Neural progenitor cell (in vitro differentiated cells): ENCODE results near the gene NPHP4. TPM values are rescaled to one million over a fixed set of nuclear protein-coding genes. Genes with fewer than 3 reads are reported as not detected.

Experiments used
- DNase-seq: peaks from one replicate; pipeline ENCODE4 v3.0.0-alpha.2; 2016; ENCODE audit warnings: low spot score
- H2AFZ ChIP-seq: fragments of 200-600 bp; sonication (generic); replicated peaks from 2 replicates; pipeline ENCODE4 v1.6.1; 2016; ENCODE audit warnings: antibody characterized with exemption
- H3F3A ChIP-seq: fragments of 200-600 bp; sonication (generic); 2 replicates; pipeline ENCODE4 v1.6.1; 2016; ENCODE audit warnings: antibody characterized with exemption, low read depth
- H3K27ac ChIP-seq: fragments of 200-600 bp; sonication (generic); 2 replicates; pipeline ENCODE4 v1.5.1; 2016; ENCODE audit warnings: mild to moderate bottlenecking
- H3K27me3 ChIP-seq: fragments of 200-600 bp; sonication (generic); 2 replicates; pipeline ENCODE4 v1.6.1; 2016; ENCODE audit warnings: mild to moderate bottlenecking, moderate library complexity
- H3K36me3 ChIP-seq: fragments of 200-600 bp; sonication (generic); 2 replicates; pipeline ENCODE4 v1.5.1; 2016
- H3K4me1 ChIP-seq: fragments of 200-600 bp; sonication (generic); 2 replicates; pipeline ENCODE4 v1.6.1; 2016; ENCODE audit warnings: mixed run types
- H3K4me2 ChIP-seq: fragments of 200-600 bp; sonication (generic); 2 replicates; pipeline ENCODE4 v1.6.1; 2016
- H3K4me3 ChIP-seq: fragments of 200-600 bp; sonication (generic); 2 replicates; pipeline ENCODE4 v1.5.1; 2016
- H3K79me2 ChIP-seq: fragments of 200-600 bp; sonication (generic); 2 replicates; pipeline ENCODE4 v1.6.1; 2016; ENCODE audit warnings: low read depth
- H3K9ac ChIP-seq: fragments of 200-600 bp; sonication (generic); 2 replicates; pipeline ENCODE4 v1.6.1; 2016
- H3K9me3 ChIP-seq: fragments of 200-600 bp; sonication (generic); 2 replicates; pipeline ENCODE4 v1.5.1; 2016; ENCODE audit warnings: low read depth
- H4K20me1 ChIP-seq: fragments of 200-600 bp; sonication (generic); 2 replicates; pipeline ENCODE4 v1.6.1; 2016; ENCODE audit warnings: low read depth
- H3K27ac Mint-ChIP-seq: 3 replicates; pipeline ENCODE4 v1.8.0; 2021; ENCODE audit warnings: mixed read lengths
- H3K27me3 Mint-ChIP-seq: 2 replicates; pipeline ENCODE4 v1.8.0; 2022; ENCODE audit warnings: low read depth, mild to moderate bottlenecking, inconsistent platforms, moderate library complexity, mixed read lengths; ENCODE audit not compliant: insufficient read depth
- H3K36me3 Mint-ChIP-seq: 3 replicates; pipeline ENCODE4 v1.8.0; 2021; ENCODE audit warnings: mixed read lengths
- H3K4me1 Mint-ChIP-seq: 3 replicates; pipeline ENCODE4 v1.8.0; 2021; ENCODE audit warnings: mixed read lengths
- H3K4me3 Mint-ChIP-seq: 3 replicates; pipeline ENCODE4 v1.8.0; 2021; ENCODE audit warnings: mild to moderate bottlenecking, moderate library complexity, mixed read lengths
- H3K9me3 Mint-ChIP-seq: 3 replicates; pipeline ENCODE4 v1.8.0; 2020; ENCODE audit warnings: mixed read lengths
- CTCF ChIP-seq: fragments of 200-600 bp; sonication (generic); IDR thresholded peaks from 2 replicates; pipeline ENCODE4 v1.5.1; 2017; ENCODE audit warnings: antibody characterized with exemption, mild to moderate bottlenecking
- EZH2 ChIP-seq: fragments of 200-600 bp; sonication (generic); IDR thresholded peaks from 2 replicates; pipeline ENCODE4 v1.6.1; 2017; ENCODE audit warnings: antibody characterized with exemption, mild to moderate bottlenecking, moderate library complexity
- EZH2phosphoT487 ChIP-seq: fragments of 200-600 bp; sonication (generic); IDR thresholded peaks from 2 replicates; pipeline ENCODE4 v1.6.1; 2017; ENCODE audit warnings: antibody characterized with exemption
- total RNA-seq: library from RNA; depleted of rRNA; stranded (reverse); fragments of >200 nt; gene quantifications from 2 replicates; pipeline ENCODE4 v1.2.3, GENCODE V29; 2015; ENCODE audit warnings: low replicate concordance

NPHP4 gene
- total RNA-seq, 1 donor from 2014 or later = 8.9 TPM

GRCh38 chr1:5891137-5891536 is 101.1 kb downstream of the NPHP4 start:
- Mint-ChIP-seq H3K4me3 (no peak overlapping the region), H3K4me1 (peaks cover 47% of the 10 kb centered on the region), H3K27me3 (peaks cover 7% of the 10 kb centered on the region), H3K27ac (no peak overlapping the region), H3K9me3 (peaks cover 3% of the 10 kb centered on the region), H3K36me3 (peaks cover 29% of the 10 kb centered on the region)
- TF ChIP-seq CTCF = no peak
- no peak for TF ChIP-seq EZH2
- no peak for TF ChIP-seq EZH2phosphoT487
- Histone ChIP-seq H3F3A (peaks cover 2% of the 10 kb centered on the region), H4K20me1 (peaks cover 13% of the 10 kb centered on the region), H3K9me3 (no peaks in the 10 kb centered on the region), H3K4me1 (peaks cover 13% of the 10 kb centered on the region), H3K27ac (no peak overlapping the region), H3K4me2 (no peak overlapping the region), H3K36me3 (peaks cover 5% of the 10 kb centered on the region), H3K4me3 (no peak overlapping the region), H2AFZ (no peak overlapping the region), H3K27me3 (no peaks in the 10 kb centered on the region), H3K9ac (no peak overlapping the region), H3K79me2 (no peaks in the 10 kb centered on the region)
- no peak for DNase-seq

GRCh38 chr1:5890346-5891106 is 101.7 kb downstream of the NPHP4 start:
- H3K9ac ChIP-seq = no peak overlapping the region
- H3K36me3 ChIP-seq = peaks cover 5% of the 10 kb centered on the region
- H2AFZ ChIP-seq = no peak overlapping the region
- H3K27ac ChIP-seq = no peak overlapping the region
- peaks cover 3% of the 10 kb centered on the region for H3K9me3 Mint-ChIP-seq
- H3K27me3 Mint-ChIP-seq = peaks cover 8% of the 10 kb centered on the region
- no peak overlapping the region for H3K4me3 ChIP-seq
- H3K4me1 ChIP-seq = peaks cover 7% of the 10 kb centered on the region
- H3K4me2 ChIP-seq = no peak overlapping the region
- no peak for DNase-seq
- no peaks in the 10 kb centered on the region for H3K27me3 ChIP-seq
- H3K27ac Mint-ChIP-seq = no peak overlapping the region
- TF ChIP-seq CTCF (no peak), EZH2 (no peak), EZH2phosphoT487 (no peak)
- no peaks in the 10 kb centered on the region for H3K9me3 ChIP-seq
- no peak overlapping the region for H3K4me3 Mint-ChIP-seq
- H3K36me3 Mint-ChIP-seq = peaks cover 30% of the 10 kb centered on the region
- H4K20me1 ChIP-seq = peaks cover 10% of the 10 kb centered on the region
- no peaks in the 10 kb centered on the region for H3F3A ChIP-seq
- no peaks in the 10 kb centered on the region for H3K79me2 ChIP-seq
- peaks cover 41% of the 10 kb centered on the region for H3K4me1 Mint-ChIP-seq

GRCh38 chr1:5889901-5890300 is 102.3 kb downstream of the NPHP4 start:
- no peak overlapping the region for H3K4me3 Mint-ChIP-seq
- DNase-seq = no peak

More at GRCh38 chr1:5889901-5890300, 102.3 kb downstream of the NPHP4 start:
- Histone ChIP-seq H3K4me2 (no peak overlapping the region), H3K27ac (no peak overlapping the region), H3K9me3 (no peaks in the 10 kb centered on the region), H3K79me2 (no peaks in the 10 kb centered on the region), H3F3A (no peaks in the 10 kb centered on the region), H3K4me1 (peaks cover 7% of the 10 kb centered on the region), H3K4me3 (no peak overlapping the region), H4K20me1 (peaks cover 10% of the 10 kb centered on the region), H3K36me3 (peaks cover 5% of the 10 kb centered on the region), H3K9ac (no peak overlapping the region), H3K27me3 (no peaks in the 10 kb centered on the region), H2AFZ (no peak overlapping the region)
- Mint-ChIP-seq H3K36me3 (peaks cover 33% of the 10 kb centered on the region), H3K27ac (no peak overlapping the region), H3K9me3 (peaks cover 3% of the 10 kb centered on the region), H3K27me3 (peaks cover 12% of the 10 kb centered on the region), H3K4me1 (peaks cover 38% of the 10 kb centered on the region)
- TF ChIP-seq CTCF = no peak
- no peak for TF ChIP-seq EZH2phosphoT487
- no peak for TF ChIP-seq EZH2
